GM23338 (cell line): ENCODE measurements around the gene GNAT3. TPM values are rescaled to one million over a fixed set of nuclear protein-coding genes. Genes with fewer than 3 reads are reported as not detected.

Source experiments
- ATAC-seq: fragments of 200-7000 bp; cut with Tn5 transposase; 3 replicates; pipeline ENCODE4 v1.9.1; 2020
- DNase-seq: peaks from one replicate; pipeline ENCODE4 v3.0.0-alpha.2; 2015; ENCODE audit warnings: low spot score
- H2AFZ ChIP-seq: fragments of 200-600 bp; sonication (generic); 2 replicates; pipeline ENCODE4 v1.8.0; 2016; ENCODE audit warnings: antibody characterized with exemption, mild to moderate bottlenecking, moderate library complexity
- H3F3A ChIP-seq: fragments of 200-600 bp; sonication (generic); replicated peaks from 2 replicates; pipeline ENCODE4 v1.8.0; 2017; ENCODE audit warnings: antibody characterized with exemption, mixed run types, low read depth
- H3K27ac ChIP-seq: fragments of 200-600 bp; sonication (generic); 2 replicates; pipeline ENCODE4 v1.6.1; 2016; ENCODE audit warnings: low read depth
- H3K27me3 ChIP-seq: fragments of 200-600 bp; sonication (generic); 2 replicates; pipeline ENCODE4 v1.8.0; 2016; ENCODE audit warnings: mild to moderate bottlenecking, mixed run types, moderate library complexity; ENCODE audit not compliant: insufficient read depth
- H3K36me3 ChIP-seq: fragments of 200-600 bp; sonication (generic); 2 replicates; pipeline ENCODE4 v1.8.0; 2016; ENCODE audit warnings: mild to moderate bottlenecking; ENCODE audit not compliant: insufficient read depth
- H3K4me1 ChIP-seq: fragments of 200-600 bp; sonication (generic); 2 replicates; pipeline ENCODE4 v1.8.0; 2016; ENCODE audit warnings: mild to moderate bottlenecking, moderate library complexity; ENCODE audit not compliant: insufficient read depth
- H3K4me2 ChIP-seq: fragments of 200-600 bp; sonication (generic); 2 replicates; pipeline ENCODE4 v1.7.1; 2017; ENCODE audit warnings: mixed run types
- H3K4me3 ChIP-seq: fragments of 200-600 bp; sonication (generic); 2 replicates; pipeline ENCODE4 v1.6.1; 2016; ENCODE audit warnings: mixed run types
- H3K79me2 ChIP-seq: fragments of 200-600 bp; sonication (generic); replicated peaks from 2 replicates; pipeline ENCODE4 v1.8.0; 2017; ENCODE audit warnings: mild to moderate bottlenecking; ENCODE audit not compliant: insufficient read depth
- H3K9me2 ChIP-seq: fragments of 200-600 bp; sonication (generic); 2 replicates; pipeline ENCODE4 v1.8.0; 2017; ENCODE audit not compliant: insufficient read depth
- H4K20me1 ChIP-seq: fragments of 200-600 bp; sonication (generic); replicated peaks from 2 replicates; pipeline ENCODE4 v1.8.0; 2017; ENCODE audit warnings: mild to moderate bottlenecking; ENCODE audit not compliant: insufficient read depth
- H3K27ac Mint-ChIP-seq: 2 replicates; pipeline ENCODE4 v1.8.0; 2020; ENCODE audit warnings: inconsistent platforms, mild to moderate bottlenecking, moderate library complexity, mixed read lengths
- H3K27me3 Mint-ChIP-seq: 3 replicates; pipeline ENCODE4 v1.8.0; 2022; ENCODE audit warnings: low read depth, mild to moderate bottlenecking, moderate library complexity, mixed read lengths, inconsistent platforms; ENCODE audit not compliant: insufficient read depth, poor library complexity
- H3K36me3 Mint-ChIP-seq: 3 replicates; pipeline ENCODE4 v1.8.0; 2021; ENCODE audit warnings: low read depth, mild to moderate bottlenecking, inconsistent platforms, moderate library complexity, mixed read lengths
- H3K4me1 Mint-ChIP-seq: 3 replicates; pipeline ENCODE4 v1.8.0; 2020; ENCODE audit warnings: mild to moderate bottlenecking, inconsistent platforms, mixed read lengths
- H3K4me3 Mint-ChIP-seq: 3 replicates; pipeline ENCODE4 v1.8.0; 2021; ENCODE audit warnings: moderate library complexity, mild to moderate bottlenecking, inconsistent platforms, mixed read lengths
- H3K9me3 Mint-ChIP-seq: 3 replicates; pipeline ENCODE4 v1.8.0; 2020; ENCODE audit warnings: moderate library complexity, mild to moderate bottlenecking, inconsistent platforms, mixed read lengths
- CREB1 ChIP-seq: fragments of 250-450 bp; sonication (Bioruptor Pico); IDR thresholded peaks from 2 replicates; pipeline ENCODE4 v1.5.0; 2020; ENCODE audit warnings: low read depth, mild to moderate bottlenecking, moderate library complexity
- ETS1 ChIP-seq: IDR thresholded peaks from 2 replicates; pipeline ENCODE4 v1.6.1; 2016; ENCODE audit warnings: antibody characterized with exemption
- EZH2 ChIP-seq: fragments of 200-600 bp; sonication (generic); IDR thresholded peaks from one replicate; pipeline ENCODE4 v1.8.0; 2017; ENCODE audit warnings: antibody characterized with exemption, mild to moderate bottlenecking, low read depth; ENCODE audit not compliant: unreplicated experiment
- EZH2phosphoT487 ChIP-seq: fragments of 200-600 bp; sonication (generic); IDR thresholded peaks from one replicate; pipeline ENCODE4 v1.8.1; 2018; ENCODE audit warnings: antibody characterized with exemption; ENCODE audit not compliant: unreplicated experiment
- JUNB ChIP-seq: IDR thresholded peaks from one replicate; pipeline ENCODE4 v1.6.1; 2016; ENCODE audit warnings: antibody characterized with exemption; ENCODE audit not compliant: unreplicated experiment
- POLR2AphosphoS5 ChIP-seq: IDR thresholded peaks from 2 replicates; pipeline ENCODE4 v1.6.1; 2016; ENCODE audit warnings: antibody characterized with exemption, low read depth
- ZNF331 ChIP-seq: fragments of 250-450 bp; sonication (Bioruptor Pico); IDR thresholded peaks from 2 replicates; pipeline ENCODE4 v1.5.0; 2020; ENCODE audit warnings: low read depth, mild to moderate bottlenecking, moderate library complexity
- polyA plus RNA-seq: library from polyadenylated mRNA; unstranded; fragments of >200 nt; fragmentation: Nextera tagmentation; extraction: Ambion mirVana; gene quantifications from 2 replicates; pipeline ENCODE4 v1.2.1, GENCODE V29; 2016
- total RNA-seq: library from RNA; depleted of rRNA; stranded (reverse); fragments of >200 nt; shearing (Covaris generic); gene quantifications from 2 replicates; pipeline ENCODE4 v1.2.3, GENCODE V29; 2014
- TF ChIP-seq, protein P1 (sequence below), 2 experiments: fragments of 200-600 bp in 1 of 2; sonication (generic) in 1 of 2; conservative IDR thresholded peaks; 2 replicates each; pipeline versions ENCODE4 v1.5.1 to v1.6.1; 2016 to 2017; ENCODE audit warnings: antibody characterized with exemption in 2 of 2, low read depth in 2 of 2, mild to moderate bottlenecking in 2 of 2, moderate library complexity in 1 of 2
- TF ChIP-seq, protein P2 (sequence below): IDR thresholded peaks from one replicate; pipeline ENCODE4 v1.6.1; 2018; ENCODE audit warnings: antibody characterized with exemption; ENCODE audit not compliant: unreplicated experiment

GNAT3 gene
- total and polyA plus RNA-seq, 2 experiments from 2014 or later: not detected

DNA sequence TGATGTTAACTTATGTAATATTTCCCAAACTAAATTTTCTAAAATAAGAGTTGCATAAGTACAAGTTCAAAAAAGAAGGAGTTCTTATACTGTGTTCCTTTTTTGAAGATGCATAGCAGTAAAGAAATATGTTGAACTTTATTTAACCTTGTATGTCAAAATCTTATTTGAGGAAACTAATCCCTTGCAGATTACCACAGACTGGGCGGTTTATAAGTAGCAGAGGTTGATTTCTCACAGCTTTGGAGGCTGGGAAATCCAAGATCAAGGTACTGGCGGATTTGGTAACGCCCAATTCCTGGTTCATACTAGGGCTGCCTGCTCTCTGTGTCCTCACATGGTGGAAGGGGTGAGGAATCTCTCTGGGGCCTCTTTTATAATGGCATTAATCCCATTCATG lies 68.5 kb downstream of the GNAT3 start:
- H3F3A ChIP-seq: no peaks in the 10 kb centered on the region
- no peak overlapping the region for H3K27ac ChIP-seq
- H3K79me2 ChIP-seq: no peaks in the 10 kb centered on the region
- no peaks in the 10 kb centered on the region for H3K27me3 ChIP-seq
- ATAC-seq (no peak), DNase-seq (no peak)
- Mint-ChIP-seq H3K4me3 (no peak overlapping the region), H3K4me1 (peaks cover 4% of the 10 kb centered on the region; the same call in 2 of the 3 replicates), H3K36me3 (no peaks in the 10 kb centered on the region), H3K27ac (no peak overlapping the region), H3K9me3 (no peaks in the 10 kb centered on the region), H3K27me3 (peaks cover 1% of the 10 kb centered on the region)
- H3K4me1 ChIP-seq: peaks cover 6% of the 10 kb centered on the region; the same call in 1 of the 2 replicates
- H3K9me2 ChIP-seq: no peaks in the 10 kb centered on the region
- TF ChIP-seq JUNB: no peak
- TF ChIP-seq, protein P1, sequence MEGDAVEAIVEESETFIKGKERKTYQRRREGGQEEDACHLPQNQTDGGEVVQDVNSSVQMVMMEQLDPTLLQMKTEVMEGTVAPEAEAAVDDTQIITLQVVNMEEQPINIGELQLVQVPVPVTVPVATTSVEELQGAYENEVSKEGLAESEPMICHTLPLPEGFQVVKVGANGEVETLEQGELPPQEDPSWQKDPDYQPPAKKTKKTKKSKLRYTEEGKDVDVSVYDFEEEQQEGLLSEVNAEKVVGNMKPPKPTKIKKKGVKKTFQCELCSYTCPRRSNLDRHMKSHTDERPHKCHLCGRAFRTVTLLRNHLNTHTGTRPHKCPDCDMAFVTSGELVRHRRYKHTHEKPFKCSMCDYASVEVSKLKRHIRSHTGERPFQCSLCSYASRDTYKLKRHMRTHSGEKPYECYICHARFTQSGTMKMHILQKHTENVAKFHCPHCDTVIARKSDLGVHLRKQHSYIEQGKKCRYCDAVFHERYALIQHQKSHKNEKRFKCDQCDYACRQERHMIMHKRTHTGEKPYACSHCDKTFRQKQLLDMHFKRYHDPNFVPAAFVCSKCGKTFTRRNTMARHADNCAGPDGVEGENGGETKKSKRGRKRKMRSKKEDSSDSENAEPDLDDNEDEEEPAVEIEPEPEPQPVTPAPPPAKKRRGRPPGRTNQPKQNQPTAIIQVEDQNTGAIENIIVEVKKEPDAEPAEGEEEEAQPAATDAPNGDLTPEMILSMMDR (conservative IDR thresholded peaks at IDR 0.05; ENCODE audit: low read depth in 2 of 2): no peak
- no peak for TF ChIP-seq CREB1
- TF ChIP-seq EZH2phosphoT487: no peak
- no peak overlapping the region for H3K4me3 ChIP-seq
- H2AFZ ChIP-seq: no peak overlapping the region
- H3K4me2 ChIP-seq: no peak overlapping the region
- H4K20me1 ChIP-seq: no peaks in the 10 kb centered on the region
- no peaks in the 10 kb centered on the region for H3K36me3 ChIP-seq

DNA sequence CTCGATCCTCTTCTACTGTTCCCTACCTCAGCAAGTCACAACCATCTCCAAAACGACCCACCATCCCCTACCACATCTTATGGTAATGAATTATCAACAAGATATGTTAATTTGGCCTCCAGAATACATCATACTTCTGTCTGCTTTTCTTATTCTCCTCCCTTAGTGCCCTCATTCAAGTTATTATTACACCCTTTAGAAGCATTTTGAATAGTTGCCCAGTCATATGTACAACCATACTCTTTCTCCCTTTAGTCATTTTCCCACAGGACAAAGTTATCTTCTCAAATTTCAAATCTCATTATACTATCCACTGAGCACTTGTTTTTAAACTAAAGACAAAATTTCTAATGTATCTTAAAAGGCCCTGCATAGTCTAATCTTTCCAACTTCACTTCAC lies 71.0 kb downstream of the GNAT3 start:
- no peak for DNase-seq
- Histone ChIP-seq H3K79me2 (no peaks in the 10 kb centered on the region), H3K27ac (no peak overlapping the region), H3F3A (no peaks in the 10 kb centered on the region), H3K27me3 (no peaks in the 10 kb centered on the region), H3K9me2 (0 out of 2 replicates have a peak, but pooled peaks cover 3% of the 10 kb centered on the region), H3K36me3 (no peaks in the 10 kb centered on the region), H2AFZ (no peak overlapping the region), H3K4me1 (peaks cover 6% of the 10 kb centered on the region; the same call in 1 of the 2 replicates), H4K20me1 (no peaks in the 10 kb centered on the region), H3K4me3 (no peak overlapping the region), H3K4me2 (no peak overlapping the region)
- Mint-ChIP-seq H3K27me3 (peaks cover 1% of the 10 kb centered on the region), H3K36me3 (no peaks in the 10 kb centered on the region), H3K9me3 (no peaks in the 10 kb centered on the region; the same call in 2 of the 3 replicates), H3K4me3 (no peak overlapping the region), H3K4me1 (peaks cover 4% of the 10 kb centered on the region; the same call in 2 of the 3 replicates), H3K27ac (no peak overlapping the region)
- no peak for ATAC-seq
- TF ChIP-seq EZH2: no peak
- no peak for TF ChIP-seq ZNF331 (CRISPR knock-in tag)
- TF ChIP-seq, protein P1 (conservative IDR thresholded peaks at IDR 0.05; ENCODE audit: low read depth in 2 of 2): no peak
- TF ChIP-seq POLR2AphosphoS5: no peak
- TF ChIP-seq ETS1: no peak
- TF ChIP-seq, protein P2, sequence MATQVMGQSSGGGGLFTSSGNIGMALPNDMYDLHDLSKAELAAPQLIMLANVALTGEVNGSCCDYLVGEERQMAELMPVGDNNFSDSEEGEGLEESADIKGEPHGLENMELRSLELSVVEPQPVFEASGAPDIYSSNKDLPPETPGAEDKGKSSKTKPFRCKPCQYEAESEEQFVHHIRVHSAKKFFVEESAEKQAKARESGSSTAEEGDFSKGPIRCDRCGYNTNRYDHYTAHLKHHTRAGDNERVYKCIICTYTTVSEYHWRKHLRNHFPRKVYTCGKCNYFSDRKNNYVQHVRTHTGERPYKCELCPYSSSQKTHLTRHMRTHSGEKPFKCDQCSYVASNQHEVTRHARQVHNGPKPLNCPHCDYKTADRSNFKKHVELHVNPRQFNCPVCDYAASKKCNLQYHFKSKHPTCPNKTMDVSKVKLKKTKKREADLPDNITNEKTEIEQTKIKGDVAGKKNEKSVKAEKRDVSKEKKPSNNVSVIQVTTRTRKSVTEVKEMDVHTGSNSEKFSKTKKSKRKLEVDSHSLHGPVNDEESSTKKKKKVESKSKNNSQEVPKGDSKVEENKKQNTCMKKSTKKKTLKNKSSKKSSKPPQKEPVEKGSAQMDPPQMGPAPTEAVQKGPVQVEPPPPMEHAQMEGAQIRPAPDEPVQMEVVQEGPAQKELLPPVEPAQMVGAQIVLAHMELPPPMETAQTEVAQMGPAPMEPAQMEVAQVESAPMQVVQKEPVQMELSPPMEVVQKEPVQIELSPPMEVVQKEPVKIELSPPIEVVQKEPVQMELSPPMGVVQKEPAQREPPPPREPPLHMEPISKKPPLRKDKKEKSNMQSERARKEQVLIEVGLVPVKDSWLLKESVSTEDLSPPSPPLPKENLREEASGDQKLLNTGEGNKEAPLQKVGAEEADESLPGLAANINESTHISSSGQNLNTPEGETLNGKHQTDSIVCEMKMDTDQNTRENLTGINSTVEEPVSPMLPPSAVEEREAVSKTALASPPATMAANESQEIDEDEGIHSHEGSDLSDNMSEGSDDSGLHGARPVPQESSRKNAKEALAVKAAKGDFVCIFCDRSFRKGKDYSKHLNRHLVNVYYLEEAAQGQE: no peak
- TF ChIP-seq CREB1: no peak
